DMS53 (cell line): Measurements from ENCODE around the gene DNAJB5.
"Not testable (repeated sequence)": the region's sequence is repeated elsewhere in the genome, so short reads cannot be mapped to it uniquely, and the experiment has no call there.

Experiments used
- DNase-seq: peaks from one replicate; lab custom pipeline; 2025; lab: John Stamatoyannopoulos, UW

Gene DNAJB5

GRCh38 chr9:35000535-35001284, 11.2 kb downstream of the DNAJB5 start:
- no peak for DNase-seq

- DNase-seq, result no peak
These were observed 11.7 kb downstream of the DNAJB5 start for GRCh38 chr9:35001285-35001677.

GRCh38 chr9:35001803-35002502, 12.4 kb downstream of the DNAJB5 start:
- no peak for DNase-seq

GRCh38 chr9:35002623-35003022, 13.1 kb downstream of the DNAJB5 start:
- DNase-seq, result no peak

- not testable (repeated sequence) for DNase-seq
These were observed 14.8 kb downstream of the DNAJB5 start for GRCh38 chr9:35004299-35004698.

- DNase-seq, result no peak
These were observed 20.9 kb downstream of the DNAJB5 start for GRCh38 chr9:35010351-35010958.

- DNase-seq, result no peak
These were observed 25.0 kb downstream of the DNAJB5 start for GRCh38 chr9:35014517-35014916.

- not testable (repeated sequence) for DNase-seq
These were observed 33.9 kb downstream of the DNAJB5 start for GRCh38 chr9:35023443-35023842.

GRCh38 chr9:35026671-35027070, 37.1 kb downstream of the DNAJB5 start:
- no peak for DNase-seq

GRCh38 chr9:35027374-35027773, 37.8 kb downstream of the DNAJB5 start:
- no peak for DNase-seq

GRCh38 chr9:35027860-35028259, 38.3 kb downstream of the DNAJB5 start:
- DNase-seq, result peak; percentile 10

- DNase-seq, result no peak
These were observed 38.8 kb downstream of the DNAJB5 start for GRCh38 chr9:35028341-35028740.

GRCh38 chr9:35029241-35029640, 39.7 kb downstream of the DNAJB5 start:
- DNase-seq, result no peak

- DNase-seq, result no peak
These were observed 40.3 kb downstream of the DNAJB5 start for GRCh38 chr9:35029852-35030251.

GRCh38 chr9:35033101-35033500, 43.6 kb downstream of the DNAJB5 start:
- DNase-seq, result no peak

GRCh38 chr9:35035851-35036701, 46.5 kb downstream of the DNAJB5 start:
- no peak for DNase-seq

- DNase-seq, result no peak
These were observed 52.6 kb downstream of the DNAJB5 start for GRCh38 chr9:35042081-35042604.

GRCh38 chr9:35042891-35043545, 53.5 kb downstream of the DNAJB5 start:
- no peak for DNase-seq

- DNase-seq, result no peak
These were observed 54.5 kb downstream of the DNAJB5 start for GRCh38 chr9:35044071-35044470.
